SH-SY5Y (cell line): ENCODE data around the gene CLPTM1.

Experiments used
- GATA2 ChIP-seq: IDR thresholded peaks from 2 replicates; pipeline ENCODE4 v1.6.1; 2011; ENCODE audit warnings: mild to moderate bottlenecking, low read depth, low read length
- GATA3 ChIP-seq: IDR thresholded peaks from 2 replicates; pipeline ENCODE4 v1.6.1; 2011; ENCODE audit warnings: low read depth, mild to moderate bottlenecking, low read length, moderate library complexity

DNA sequence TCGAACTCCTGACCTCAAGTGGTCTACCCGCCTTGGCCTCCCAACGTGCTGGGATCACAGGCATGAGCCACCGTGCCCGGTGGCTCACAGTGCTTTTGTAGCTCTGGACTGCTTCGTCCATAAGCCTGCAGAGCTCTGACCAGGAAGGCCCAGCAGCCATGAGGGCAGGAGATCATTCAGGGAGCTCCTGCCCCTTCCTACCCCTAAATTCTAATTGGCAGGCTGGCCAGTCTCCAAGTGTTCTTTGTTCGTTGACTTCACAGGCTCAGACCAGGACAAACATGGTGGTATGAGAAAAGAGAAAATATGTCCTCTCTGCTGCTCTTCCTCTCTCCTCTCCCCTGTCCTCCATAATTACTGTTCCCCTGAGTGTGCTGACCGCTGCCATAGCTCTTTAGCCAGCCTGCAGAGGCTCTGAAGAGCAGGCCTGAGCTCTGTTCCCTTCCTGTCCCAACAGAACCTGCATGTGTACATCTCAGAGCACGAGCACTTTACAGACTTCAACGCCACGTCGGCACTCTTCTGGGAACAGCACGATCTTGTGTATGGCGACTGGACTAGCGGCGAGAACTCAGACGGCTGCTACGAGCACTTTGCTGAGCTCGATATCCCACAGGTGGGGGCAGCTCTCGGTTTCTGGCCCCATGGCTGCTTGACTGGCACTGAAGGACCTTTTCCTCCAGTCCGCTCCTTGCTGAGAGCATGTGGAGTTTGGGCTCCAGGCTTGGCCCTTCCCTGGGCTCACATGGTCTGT is 19.0 kb downstream of the CLPTM1 start:
- no peak for TF ChIP-seq GATA2
- no peak for TF ChIP-seq GATA3
